PC-3 (cell line): ENCODE data around the gene SNX15.

ENCODE experiments used
- CTCF ChIP-seq: fragments of 300-600 bp; sonication (generic); conservative IDR thresholded peaks from 2 replicates; pipeline ENCODE4 v1.5.1; 2017; ENCODE audit warnings: antibody characterized with exemption, low read depth, mild to moderate bottlenecking, low read length
- EZH2 ChIP-seq: fragments of 300-600 bp; sonication (generic); IDR thresholded peaks from one replicate; pipeline ENCODE4 v1.6.1; 2017; ENCODE audit warnings: antibody characterized with exemption, mild to moderate bottlenecking, low read length; ENCODE audit not compliant: unreplicated experiment
- EZH2phosphoT487 ChIP-seq: fragments of 300-600 bp; sonication (generic); IDR thresholded peaks from 2 replicates; pipeline ENCODE4 v1.6.1; 2018; ENCODE audit warnings: mild to moderate bottlenecking, antibody characterized with exemption, low read length, borderline replicate concordance

- TF ChIP-seq CTCF (no peak), EZH2phosphoT487 (no peak), EZH2 (no peak)
Measured at GRCh38 chr11:65045728-65046127, 18.5 kb downstream of the SNX15 start.
